ENCODE data around the gene HLA-A.
"Not testable (repeated sequence)": the region's sequence is repeated elsewhere in the genome, so short reads cannot be mapped to it uniquely, and the experiment has no call there.

HLA-A gene

GRCh38 chr6:29961966-29962365, 19.6 kb downstream of the HLA-A start:
- no peak for DNase-seq (ENCODE audit: low read depth)

- not testable (repeated sequence) for DNase-seq (ENCODE audit: low read depth)
Measured at GRCh38 chr6:29963697-29964096, 21.4 kb downstream of the HLA-A start.

- DNase-seq (ENCODE audit: low read depth), result no peak
Measured at GRCh38 chr6:29964518-29964886, 22.2 kb downstream of the HLA-A start.

- DNase-seq (ENCODE audit: low read depth), result peak; percentile 78
Measured at GRCh38 chr6:29964887-29965562, 22.7 kb downstream of the HLA-A start.

GRCh38 chr6:29965563-29965872, 23.2 kb downstream of the HLA-A start:
- no peak for DNase-seq (ENCODE audit: low read depth)

GRCh38 chr6:29965873-29966601, 23.7 kb downstream of the HLA-A start:
- peak; percentile 48 for DNase-seq (ENCODE audit: low read depth)

- DNase-seq (ENCODE audit: low read depth), result no peak
Measured at GRCh38 chr6:29967379-29968010, 25.2 kb downstream of the HLA-A start.

- DNase-seq (ENCODE audit: low read depth), result no peak
Measured at GRCh38 chr6:29968130-29968529, 25.8 kb downstream of the HLA-A start.

- no peak for DNase-seq (ENCODE audit: low read depth)
Measured at GRCh38 chr6:29968905-29969304, 26.6 kb downstream of the HLA-A start.

- no peak for DNase-seq (ENCODE audit: low read depth)
Measured at GRCh38 chr6:29970711-29971110, 28.4 kb downstream of the HLA-A start.

GRCh38 chr6:29974901-29975560, 32.7 kb downstream of the HLA-A start:
- DNase-seq (ENCODE audit: low read depth), result no peak

GRCh38 chr6:29975561-29975907, 33.2 kb downstream of the HLA-A start:
- no peak for DNase-seq (ENCODE audit: low read depth)

- DNase-seq (ENCODE audit: low read depth), result no peak
Measured at GRCh38 chr6:29976253-29976587, 33.9 kb downstream of the HLA-A start.

- DNase-seq (ENCODE audit: low read depth), result peak; percentile 23
Measured at GRCh38 chr6:29976588-29977424, 34.5 kb downstream of the HLA-A start.

GRCh38 chr6:29977425-29977727, 35.0 kb downstream of the HLA-A start:
- DNase-seq (ENCODE audit: low read depth), result no peak

- not testable (repeated sequence) for DNase-seq (ENCODE audit: low read depth)
Measured at GRCh38 chr6:29980013-29980412, 37.7 kb downstream of the HLA-A start.

- DNase-seq (ENCODE audit: low read depth), result no peak
Measured at GRCh38 chr6:29980511-29980910, 38.2 kb downstream of the HLA-A start.

GRCh38 chr6:29981211-29981812, 39.0 kb downstream of the HLA-A start:
- no peak for DNase-seq (ENCODE audit: low read depth)

- DNase-seq (ENCODE audit: low read depth), result no peak
Measured at GRCh38 chr6:29982097-29982496, 39.8 kb downstream of the HLA-A start.

GRCh38 chr6:29984232-29984631, 41.9 kb downstream of the HLA-A start:
- no peak for DNase-seq (ENCODE audit: low read depth)

GRCh38 chr6:29984992-29985391, 42.7 kb downstream of the HLA-A start:
- DNase-seq (ENCODE audit: low read depth), result no peak
